A549 (cell line): Measurements from ENCODE around the gene QRICH1. TPM values are rescaled to one million over a fixed set of nuclear protein-coding genes. Genes with fewer than 3 reads are reported as not detected.

Experiments used
- ATAC-seq, 2 experiments: fragments of 200-7000 bp in 1 of 2; fragments of >200 bp in 1 of 2; cut with Nextera tagmentation in 1 of 2; cut with Tn5 transposase in 1 of 2; 3 replicates each; pipeline versions ENCODE4 v1.8.0 to v1.9.1; 2018 to 2020; ENCODE audit warnings: mild to moderate bottlenecking in 1 of 2, moderate library complexity in 1 of 2
- CTCF ChIA-PET: fragments of 300-600 bp; sonication (Branson Sonifier 250); formaldehyde crosslinking; extraction: SDS; loops from one replicate; lab custom pipeline; 2021; ENCODE audit warnings: antibody characterized with exemption, inconsistent platforms; lab: Yijun Ruan, JAX
- POLR2A ChIA-PET: fragments of 350-600 bp; formaldehyde crosslinking; extraction: SDS; loops from one replicate; lab custom pipeline; 2021; ENCODE audit warnings: antibody characterized with exemption, inconsistent platforms; lab: Yijun Ruan, JAX
- DNase-seq, 2 experiments: peaks; one replicate each; pipeline versions ENCODE4 v3.0.0 to v3.0.0-alpha.2; 2011 to 2016; ENCODE audit warnings: low read depth in 1 of 2, low spot score in 1 of 2
- FAIRE-seq: peaks from 2 replicates; lab custom pipeline; 2011; peaks lifted over from hg19 to GRCh38; lab: Jason Lieb, UNC
- H3K27ac ChIP-seq, 2 experiments: fragments of >200 bp; sonication (Bioruptor Twin); formaldehyde crosslinking; 3 replicates each; pipeline ENCODE4 v1.5.1; 2016 to 2017
- H3K4me1 ChIP-seq: fragments of >200 bp; sonication (Bioruptor Twin); formaldehyde crosslinking; 3 replicates; pipeline ENCODE4 v1.6.1; 2016
- H3K4me2 ChIP-seq: fragments of >200 bp; sonication (Bioruptor Twin); formaldehyde crosslinking; 3 replicates; pipeline ENCODE4 v1.6.1; 2016
- H3K4me3 ChIP-seq: fragments of >200 bp; sonication (Bioruptor Twin); formaldehyde crosslinking; 3 replicates; pipeline ENCODE4 v1.5.1; 2016
- H3K9me3 ChIP-seq: fragments of >200 bp; sonication (Bioruptor Twin); formaldehyde crosslinking; 3 replicates; pipeline ENCODE4 v1.6.1; 2016
- CBX2 ChIP-seq: fragments of 200-600 bp; sonication (generic); IDR thresholded peaks from 2 replicates; pipeline ENCODE4 v1.6.1; 2016; ENCODE audit warnings: low read depth, mild to moderate bottlenecking, borderline replicate concordance
- CEBPB ChIP-seq, 2 experiments: fragments of >200 bp in 1 of 2; sonication (Bioruptor Twin) in 1 of 2; formaldehyde crosslinking in 1 of 2; IDR thresholded peaks; 2 replicates each; pipeline ENCODE4 v1.6.1; 2012 to 2016
- CHD2 ChIP-seq: fragments of 150-350 bp; IDR thresholded peaks from 2 replicates; pipeline ENCODE4 v1.6.1; 2014; ENCODE audit warnings: low read length; ENCODE audit not compliant: partially characterized antibody
- EHF ChIP-seq: fragments of 250-450 bp; sonication (Bioruptor Pico); IDR thresholded peaks from 2 replicates; pipeline ENCODE4 v1.5.0; 2020; ENCODE audit warnings: mild to moderate bottlenecking
- EP300 ChIP-seq, 2 experiments: fragments of >200 bp; sonication (Bioruptor Twin); formaldehyde crosslinking; IDR thresholded peaks; 2 replicates in 1 of 2; 3 replicates in 1 of 2; pipeline ENCODE4 v1.6.1; 2016 to 2017
- HEYL ChIP-seq: fragments of 250-450 bp; sonication (Bioruptor Pico); IDR thresholded peaks from 2 replicates; pipeline ENCODE4 v1.8.0; 2021; ENCODE audit warnings: mild to moderate bottlenecking, moderate library complexity
- HOXB13 ChIP-seq: fragments of 250-450 bp; sonication (Bioruptor Pico); IDR thresholded peaks from 2 replicates; pipeline ENCODE4 v1.5.0; 2020; ENCODE audit warnings: low read depth, mild to moderate bottlenecking, moderate library complexity
- JUNB ChIP-seq: fragments of >200 bp; sonication (Bioruptor Twin); formaldehyde crosslinking; IDR thresholded peaks from 2 replicates; pipeline ENCODE4 v1.6.1; 2016
- MAZ ChIP-seq: fragments of 150-350 bp; IDR thresholded peaks from 2 replicates; pipeline ENCODE4 v1.6.1; 2014; ENCODE audit warnings: antibody characterized with exemption, low read depth, low read length, borderline replicate concordance
- MYC ChIP-seq: IDR thresholded peaks from 2 replicates; pipeline ENCODE4 v1.6.1; 2012; ENCODE audit warnings: mild to moderate bottlenecking, inconsistent platforms, low read length, improper control_type of control experiment, borderline replicate concordance
- NPAS2 ChIP-seq: fragments of 250-450 bp; sonication (Bioruptor Pico); IDR thresholded peaks from 2 replicates; pipeline ENCODE4 v1.8.0; 2022; ENCODE audit warnings: mild to moderate bottlenecking, moderate library complexity, borderline replicate concordance
- POLR2A ChIP-seq: IDR thresholded peaks from 2 replicates; pipeline ENCODE4 v1.6.1; 2012; ENCODE audit warnings: mild to moderate bottlenecking, low read length
- RAD21 ChIP-seq, 2 experiments: fragments of >200 bp in 1 of 2; sonication (Bioruptor Twin) in 1 of 2; formaldehyde crosslinking in 1 of 2; IDR thresholded peaks in 1 of 2; conservative IDR thresholded peaks in 1 of 2; 2 replicates in 1 of 2; 3 replicates in 1 of 2; pipeline ENCODE4 v1.6.1; 2012 to 2018; ENCODE audit warnings: inconsistent platforms in 1 of 2
- RFX5 ChIP-seq: fragments of 450-650 bp; IDR thresholded peaks from 2 replicates; pipeline ENCODE4 v1.7.1; 2014; ENCODE audit warnings: antibody characterized with exemption, mild to moderate bottlenecking, moderate library complexity
- SMC3 ChIP-seq: fragments of >200 bp; sonication (Bioruptor Twin); formaldehyde crosslinking; IDR thresholded peaks from 3 replicates; pipeline ENCODE4 v1.6.1; 2018; ENCODE audit warnings: inconsistent platforms
- SREBF2 ChIP-seq: fragments of 450-650 bp; IDR thresholded peaks from 2 replicates; pipeline ENCODE4 v1.6.1; 2014; ENCODE audit warnings: mild to moderate bottlenecking, moderate library complexity
- ZNF302 ChIP-seq: fragments of 250-450 bp; sonication (Bioruptor Pico); IDR thresholded peaks from 2 replicates; pipeline ENCODE4 v1.9.0; 2021; ENCODE audit warnings: inconsistent platforms, mild to moderate bottlenecking, moderate library complexity
- ZSCAN20 ChIP-seq: fragments of 250-450 bp; sonication (Bioruptor Pico); IDR thresholded peaks from 2 replicates; pipeline ENCODE4 v1.8.0; 2022; ENCODE audit warnings: mild to moderate bottlenecking, moderate library complexity
- WGBS: methylation state at CpG from one replicate; pipeline ENCODE4 v1.1.6; 2017; ENCODE audit errors: missing lambda C conversion rate; 5-methylcytosine and 5-hydroxymethylcytosine counted together
- polyA plus RNA-seq, 4 experiments: library from polyadenylated mRNA; depleted of rRNA in 3 of 4; stranded (reverse); fragments of >200 nt; fragmentation: RNase III in 1 of 4; extraction: RNeasy Plus Mini Kit Qiagen cat#74134 plus additional on column Dnase treatment in 1 of 4; gene quantifications; 2 replicates in 3 of 4; 3 replicates in 1 of 4; pipeline ENCODE4 v1.2.3, GENCODE V29; 2011 to 2017
- TF ChIP-seq, protein P1 (sequence below): fragments of >200 bp; sonication (Bioruptor Twin); formaldehyde crosslinking; IDR thresholded peaks from 2 replicates; pipeline ENCODE4 v1.6.1; 2016
- TF ChIP-seq, protein P2 (sequence below): fragments of 250-450 bp; sonication (Bioruptor Pico); IDR thresholded peaks from 2 replicates; pipeline ENCODE4 v1.5.0; 2020; ENCODE audit warnings: low read depth, mild to moderate bottlenecking, moderate library complexity
- TF ChIP-seq, protein P3 (sequence below): fragments of 450-650 bp; IDR thresholded peaks from 2 replicates; pipeline ENCODE4 v1.6.1; 2014; ENCODE audit warnings: antibody characterized with exemption

QRICH1 gene
- polyA plus RNA-seq, 2 of the 4 experiments (the other 2 are of a cell fraction) = 47.9 to 53.8 TPM

DNA sequence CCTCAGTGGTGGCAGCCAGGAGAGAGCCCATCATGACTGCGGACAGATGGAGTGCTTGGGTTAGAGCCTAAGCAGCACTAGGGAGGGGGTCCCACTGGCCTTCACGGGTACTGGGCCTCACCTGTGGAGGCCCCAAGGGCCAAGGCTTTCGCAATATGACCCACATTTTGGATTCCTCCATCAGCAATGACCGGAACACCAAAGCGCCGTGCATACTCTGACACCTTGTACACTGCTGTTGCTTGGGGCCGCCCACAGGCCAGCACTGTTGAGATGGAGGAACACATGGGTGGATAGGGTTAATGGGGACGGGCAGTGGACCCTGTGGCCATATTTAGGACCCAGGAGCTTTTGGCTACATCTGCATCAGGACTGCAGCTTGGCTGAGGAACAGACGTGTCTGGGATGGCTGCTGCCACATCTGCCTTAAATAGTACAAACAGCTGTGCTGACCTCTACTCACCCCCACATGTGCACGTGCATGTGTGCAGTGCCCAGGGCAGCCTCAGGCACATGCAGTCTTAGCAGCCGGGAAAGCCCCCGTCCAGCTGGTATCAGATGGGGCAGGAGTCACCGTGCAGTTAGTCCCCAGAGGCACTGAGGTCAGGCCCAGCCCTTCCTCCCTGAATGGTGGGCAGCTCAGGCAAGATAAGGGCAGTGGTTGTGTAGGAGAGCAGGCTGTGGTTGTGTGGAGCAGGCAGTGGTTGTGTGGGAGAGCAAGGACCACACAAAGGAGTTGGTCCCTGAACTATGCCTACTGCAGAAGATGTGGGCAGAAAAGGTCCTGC is 68.7 kb downstream of the QRICH1 start:
- TF ChIP-seq HEYL (CRISPR knock-in tag) = no peak
- TF ChIP-seq CBX2 = no peak
- TF ChIP-seq, protein P1, sequence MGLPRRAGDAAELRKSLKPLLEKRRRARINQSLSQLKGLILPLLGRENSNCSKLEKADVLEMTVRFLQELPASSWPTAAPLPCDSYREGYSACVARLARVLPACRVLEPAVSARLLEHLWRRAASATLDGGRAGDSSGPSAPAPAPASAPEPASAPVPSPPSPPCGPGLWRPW = no peak
- peak; percentile 18; the same call in 1 of the 2 replicates for TF ChIP-seq POLR2A
- TF ChIP-seq CHD2 = no peak
- no peak for TF ChIP-seq RAD21 (conservative IDR thresholded peaks at IDR 0.05 in 1 of 2, IDR thresholded peaks at IDR 0.05 in 1 of 2)
- TF ChIP-seq CEBPB (IDR thresholded peaks at IDR 0.05) = 0 out of 4 replicates have a peak, but pooled peaks of 1 of the 2 experiments have one; percentile 37
- ChIA-PET POLR2A (interaction anchor here (1.4 to 2.2 kb wide), 2 partner anchors 15 to 69 kb away, joined by 3 to 7 read pairs; partner anchors contain the start of gene QRICH1), CTCF (interaction anchor here (0.6 to 30.1 kb wide), 3 partner anchors 15 to 69 kb away, joined by 3 to 385 read pairs (median 4); partner anchors contain the start of genes P4HTM and QRICH1)
- H3K4me2 ChIP-seq = no peak overlapping the region
- H3K4me1 ChIP-seq = peaks cover 24% of the 10 kb centered on the region
- H3K4me3 ChIP-seq = no peak overlapping the region
- ATAC-seq (no peak), DNase-seq (no peak), FAIRE-seq (no peak)
- no peaks in the 10 kb centered on the region for H3K9me3 ChIP-seq
- WGBS = 91% methylated on average over 7 of the region's 13 CpGs
- H3K27ac ChIP-seq = no peak overlapping the region

DNA sequence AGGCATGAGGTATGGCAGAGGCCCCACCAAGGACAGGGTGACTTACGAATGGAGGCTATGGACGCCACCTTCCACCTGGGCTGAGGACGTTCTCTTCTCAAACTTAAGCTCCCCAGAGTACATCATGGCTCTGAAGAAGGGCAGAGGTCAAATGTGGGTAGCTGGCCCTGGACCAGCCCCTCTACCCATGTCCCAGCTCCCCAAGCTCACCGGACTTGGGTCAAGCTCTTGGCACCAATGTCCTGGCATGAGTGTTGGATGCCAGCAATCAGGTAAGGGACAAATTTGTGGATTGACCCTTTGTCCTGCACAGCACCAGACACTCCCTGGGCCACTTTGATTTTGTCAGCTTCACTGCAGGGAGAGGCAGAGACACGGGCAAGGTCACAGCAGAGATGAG is 69.4 kb downstream of the QRICH1 start:
- TF ChIP-seq RFX5 (no peak), CHD2 (no peak)
- no peak overlapping the region for H3K4me3 ChIP-seq

DNA sequence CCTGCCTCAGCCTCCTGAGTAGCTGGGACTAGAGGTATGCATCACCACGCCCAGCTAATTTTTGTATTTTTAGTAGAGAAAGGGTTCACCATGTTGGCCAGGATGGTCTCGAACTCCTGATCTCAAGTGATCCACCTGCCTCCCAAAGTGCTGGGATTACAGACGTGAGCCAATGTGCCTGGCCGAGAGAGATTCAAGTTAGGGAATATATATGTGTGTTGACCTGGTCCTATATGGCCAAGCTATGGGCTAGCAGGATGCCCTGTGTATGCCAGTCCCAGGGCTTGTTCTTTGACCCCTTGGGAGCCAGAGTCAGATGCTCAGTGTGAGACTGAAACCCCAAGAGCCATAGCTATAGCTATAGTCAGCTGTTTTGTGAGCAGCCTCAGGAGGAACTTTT is 70.1 kb downstream of the QRICH1 start:
- no peaks in the 10 kb centered on the region for H3K9me3 ChIP-seq
- H3K4me2 ChIP-seq = peak overlapping the region; percentile 82; the same call in 2 of the 3 replicates
- CTCF ChIA-PET = interaction anchor here (0.9 to 30.1 kb wide), 5 partner anchors 9 to 43 kb away, joined by 3 to 385 read pairs (median 6); partner anchors contain the start of gene P4HTM
- POLR2A ChIA-PET = interaction anchor here (2.2 to 4.6 kb wide), 2 partner anchors 17 to 71 kb away, joined by 7 to 57 read pairs; partner anchors contain the start of genes QRICH1 and WDR6
- 94% methylated on average over 4 of the region's 4 CpGs for WGBS
- no peak overlapping the region for H3K4me3 ChIP-seq
- FAIRE-seq (no peak), ATAC-seq (no peak), DNase-seq (no peak)
- H3K27ac ChIP-seq = no peak overlapping the region
- H3K4me1 ChIP-seq = peaks cover 36% of the 10 kb centered on the region
- TF ChIP-seq RAD21 (conservative IDR thresholded peaks at IDR 0.05 in 1 of 2, IDR thresholded peaks at IDR 0.05 in 1 of 2) (no peak), NPAS2 (no peak), SREBF2 (no peak), MYC (no peak), SMC3 (no peak), JUNB (no peak), EP300 (IDR thresholded peaks at IDR 0.05) (no peak), MAZ (no peak), ZNF302 (CRISPR knock-in tag) (no peak), EHF (CRISPR knock-in tag) (no peak), CHD2 (no peak), ZSCAN20 (CRISPR knock-in tag) (no peak), HOXB13 (CRISPR knock-in tag) (no peak)
- TF ChIP-seq, protein P2, sequence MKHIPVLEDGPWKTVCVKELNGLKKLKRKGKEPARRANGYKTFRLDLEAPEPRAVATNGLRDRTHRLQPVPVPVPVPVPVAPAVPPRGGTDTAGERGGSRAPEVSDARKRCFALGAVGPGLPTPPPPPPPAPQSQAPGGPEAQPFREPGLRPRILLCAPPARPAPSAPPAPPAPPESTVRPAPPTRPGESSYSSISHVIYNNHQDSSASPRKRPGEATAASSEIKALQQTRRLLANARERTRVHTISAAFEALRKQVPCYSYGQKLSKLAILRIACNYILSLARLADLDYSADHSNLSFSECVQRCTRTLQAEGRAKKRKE (CRISPR knock-in tag) = no peak
- TF ChIP-seq, protein P3, sequence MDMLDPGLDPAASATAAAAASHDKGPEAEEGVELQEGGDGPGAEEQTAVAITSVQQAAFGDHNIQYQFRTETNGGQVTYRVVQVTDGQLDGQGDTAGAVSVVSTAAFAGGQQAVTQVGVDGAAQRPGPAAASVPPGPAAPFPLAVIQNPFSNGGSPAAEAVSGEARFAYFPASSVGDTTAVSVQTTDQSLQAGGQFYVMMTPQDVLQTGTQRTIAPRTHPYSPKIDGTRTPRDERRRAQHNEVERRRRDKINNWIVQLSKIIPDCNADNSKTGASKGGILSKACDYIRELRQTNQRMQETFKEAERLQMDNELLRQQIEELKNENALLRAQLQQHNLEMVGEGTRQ = no peak

More for the DNA sequence above, 69.4 kb downstream of the QRICH1 start:
- Histone ChIP-seq H3K4me2 (no peak overlapping the region), H3K9me3 (no peaks in the 10 kb centered on the region), H3K4me1 (peaks cover 31% of the 10 kb centered on the region), H3K27ac (no peak overlapping the region)
- 92% methylated on average over 4 of the region's 5 CpGs for WGBS
- CTCF ChIA-PET = interaction anchor here (30.1 kb wide), 1 partner anchor 33 kb away, joined by 385 read pairs; the partner anchor contains the start of gene P4HTM
- POLR2A ChIA-PET = interaction anchor here (2.2 kb wide), 1 partner anchor 70 kb away, joined by 7 read pairs; the partner anchor contains the start of gene QRICH1
- DNase-seq = no peak
- ATAC-seq = no peak
- no peak for FAIRE-seq
